Measurements from ENCODE around the gene NCBP3. TPM values are rescaled to one million over a fixed set of nuclear protein-coding genes. Genes with fewer than 3 reads are reported as not detected.
A peak's percentile ranks its signal among the peaks of the same experiment; 100 is the strongest.

Gene NCBP3
- total RNA-seq (2021), result 48.2 and 58.5 TPM in 2 replicates
- percentile 84 among the genes with signal in this experiment for Bru-seq, nascent RNA
- percentile 88 among the genes with signal in this experiment for BruChase-seq, experiment 1, labeled RNA remaining after a 2-hour chase
- percentile 90 among the genes with signal in this experiment for BruChase-seq, experiment 2, labeled RNA remaining after a 6-hour chase
- long read RNA-seq, full-length matches to known transcripts, result 11 of 44 reads
- long read RNA-seq, partial matches to known transcripts, result 4 of 44 reads
- long read RNA-seq, other reads (novel, unspliced or antisense), result 29 of 44 reads

DNA sequence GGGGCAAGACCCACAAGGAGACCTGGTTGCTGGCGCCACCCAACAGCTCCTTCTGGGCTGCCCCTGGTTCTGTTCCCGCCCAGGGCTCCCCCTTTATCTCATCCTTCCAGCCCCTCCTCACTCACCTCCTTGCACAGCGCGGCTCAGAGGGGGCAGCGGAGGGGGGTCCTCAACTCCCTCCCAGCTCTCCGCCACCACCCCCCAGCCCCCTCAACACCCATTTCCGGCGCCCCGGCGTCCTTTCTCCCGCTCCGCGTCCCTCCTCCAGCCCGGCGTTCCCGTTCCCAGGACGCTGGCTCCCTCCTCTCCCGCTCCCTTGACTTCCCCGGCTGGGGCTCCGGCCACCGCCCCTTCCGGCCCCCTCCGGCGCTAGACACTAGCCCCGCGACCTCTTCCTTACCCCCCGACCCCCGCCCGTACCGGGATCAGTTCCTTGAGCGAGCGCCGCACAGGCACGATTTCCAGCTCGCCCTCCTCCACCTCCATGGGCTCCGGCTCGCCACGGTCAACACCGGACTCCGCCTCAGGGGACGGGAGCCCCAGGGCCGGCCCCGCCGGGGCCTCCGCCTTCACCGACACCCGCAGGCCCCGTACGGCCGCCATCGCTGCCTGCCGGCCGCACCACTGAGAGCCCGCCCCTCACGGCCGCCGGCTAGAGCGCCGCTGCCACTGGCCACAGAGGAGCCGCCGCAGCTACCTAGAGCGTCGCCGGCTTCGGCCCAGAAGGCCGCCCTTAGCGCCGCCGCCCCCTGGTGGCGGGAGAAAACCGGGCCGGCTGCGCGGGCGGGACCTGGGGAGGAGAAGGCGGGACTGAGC, at the start of gene NCBP3:
Gene NCBP3 (minus strand): TSS at position 626 of the 816 bp plus-strand sequence. CDS start 23 bp downstream, at position 603.
- peak; percentile 83 to 94 for DNase-seq
- H3K27ac ChIP-seq, result peak within 1 kb of the TSS; percentile 51
- TF ChIP-seq, protein P1, sequence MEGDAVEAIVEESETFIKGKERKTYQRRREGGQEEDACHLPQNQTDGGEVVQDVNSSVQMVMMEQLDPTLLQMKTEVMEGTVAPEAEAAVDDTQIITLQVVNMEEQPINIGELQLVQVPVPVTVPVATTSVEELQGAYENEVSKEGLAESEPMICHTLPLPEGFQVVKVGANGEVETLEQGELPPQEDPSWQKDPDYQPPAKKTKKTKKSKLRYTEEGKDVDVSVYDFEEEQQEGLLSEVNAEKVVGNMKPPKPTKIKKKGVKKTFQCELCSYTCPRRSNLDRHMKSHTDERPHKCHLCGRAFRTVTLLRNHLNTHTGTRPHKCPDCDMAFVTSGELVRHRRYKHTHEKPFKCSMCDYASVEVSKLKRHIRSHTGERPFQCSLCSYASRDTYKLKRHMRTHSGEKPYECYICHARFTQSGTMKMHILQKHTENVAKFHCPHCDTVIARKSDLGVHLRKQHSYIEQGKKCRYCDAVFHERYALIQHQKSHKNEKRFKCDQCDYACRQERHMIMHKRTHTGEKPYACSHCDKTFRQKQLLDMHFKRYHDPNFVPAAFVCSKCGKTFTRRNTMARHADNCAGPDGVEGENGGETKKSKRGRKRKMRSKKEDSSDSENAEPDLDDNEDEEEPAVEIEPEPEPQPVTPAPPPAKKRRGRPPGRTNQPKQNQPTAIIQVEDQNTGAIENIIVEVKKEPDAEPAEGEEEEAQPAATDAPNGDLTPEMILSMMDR (conservative IDR thresholded peaks at IDR 0.05), result peak; percentile 95
- no peak for TF ChIP-seq EZH2 (IDR thresholded peaks at IDR 0.05; ENCODE audit: low read depth)
- peak within 1 kb of the TSS; percentile 97 for H3K4me3 ChIP-seq
- H3K79me2 ChIP-seq (ENCODE audit: low read depth), result peaks cover 37% of the 10 kb centered on the region
- peaks cover 10% of the 10 kb centered on the region for H3K4me1 ChIP-seq (replicated peaks; ENCODE audit: insufficient read depth)
- peaks cover 7% of the 10 kb centered on the region; the same call in 1 of the 2 replicates for H3F3A ChIP-seq (ENCODE audit: insufficient read depth, low read depth)
- CTCF ChIA-PET, result interaction anchor here (0.6 to 1.2 kb wide), 14 partner anchors 9 to 219 kb away, joined by 3 to 18 read pairs (median 4); partner anchors contain the start of gene HASPIN
- no peaks in the 10 kb centered on the region for H3K9me3 ChIP-seq (ENCODE audit: insufficient read depth, low read depth)
- no peaks in the 10 kb centered on the region for H3K36me3 ChIP-seq (ENCODE audit: low read depth)
- H3K27me3 ChIP-seq (ENCODE audit: insufficient read depth, low read depth), result no peaks in the 10 kb centered on the region
- no peaks in the 10 kb centered on the region for H3K9me2 ChIP-seq (ENCODE audit: insufficient read depth)
- intact Hi-C loops (cut with micrococcal nuclease; ENCODE audit: unreplicated experiment), result loop anchor here (5.0 to 10.0 kb wide), 2 partner anchors 46 to 299 kb away; partner anchors contain the start of genes CAMKK1, CYB5D2 and ZZEF1
- BruUV-seq (replicated peaks), result no TSS peak
- peaks cover 18% of the 10 kb centered on the region; the same call in 1 of the 2 replicates for H4K20me1 ChIP-seq (ENCODE audit: insufficient read depth)
- peak within 1 kb of the TSS; percentile 98 for H2AFZ ChIP-seq
- peak within 1 kb of the TSS; percentile 83 for H3K4me2 ChIP-seq
- POLR2A ChIA-PET (ENCODE audit: unreplicated experiment), result interaction anchor here (0.6 to 1.2 kb wide), 8 partner anchors 90 to 564 kb away, joined by 3 to 19 read pairs (median 4); partner anchors contain the start of genes CTNS and SHPK

- CTCF ChIA-PET, result interaction anchor here (0.9 to 1.0 kb wide), 2 partner anchors 19 to 49 kb away, joined by 3 read pairs; no protein-coding TSS in a partner anchor
- POLR2A ChIA-PET (ENCODE audit: unreplicated experiment), result interaction anchor here (0.7 kb wide), 1 partner anchor 193 kb away, joined by 21 read pairs; no protein-coding TSS in a partner anchor
These were observed 49.3 kb upstream of the NCBP3 start for GRCh38 chr17:3895354-3895753.

More at GRCh38 chr17:3895354-3895753, 49.3 kb upstream of the NCBP3 start:
- Histone ChIP-seq H3K79me2 (ENCODE audit: low read depth) (0 out of 2 replicates have a peak, but pooled peaks cover 3% of the 10 kb centered on the region), H2AFZ (no peak overlapping the region), H3K4me2 (peak overlapping the region; percentile 41), H4K20me1 (ENCODE audit: insufficient read depth) (no peaks in the 10 kb centered on the region), H3K4me1 (replicated peaks; ENCODE audit: insufficient read depth) (peaks cover 44% of the 10 kb centered on the region), H3K4me3 (no peak overlapping the region), H3K9me2 (ENCODE audit: insufficient read depth) (no peaks in the 10 kb centered on the region), H3F3A (ENCODE audit: insufficient read depth, low read depth) (peaks cover 31% of the 10 kb centered on the region), H3K36me3 (ENCODE audit: low read depth) (no peaks in the 10 kb centered on the region), H3K27ac (no peak overlapping the region), H3K9me3 (ENCODE audit: insufficient read depth, low read depth) (no peaks in the 10 kb centered on the region), H3K27me3 (ENCODE audit: insufficient read depth, low read depth) (no peaks in the 10 kb centered on the region)
- BruUV-seq (replicated peaks), result no TSS peak
- intact Hi-C loops (cut with micrococcal nuclease; ENCODE audit: unreplicated experiment), result loop anchor here (10.0 kb wide), 2 partner anchors 269 to 851 kb away; no protein-coding TSS in a partner anchor
- TF ChIP-seq EZH2 (IDR thresholded peaks at IDR 0.05; ENCODE audit: low read depth), result no peak
- TF ChIP-seq, protein P1 (conservative IDR thresholded peaks at IDR 0.05), result no peak
- DNase-seq, result no peak
